ENCODE measurements around the gene SSBP3.
"Not testable (repeated sequence)": the region's sequence is repeated elsewhere in the genome, so short reads cannot be mapped to it uniquely, and the experiment has no call there.

- TF ChIP-seq ARNTL (CRISPR knock-in tag; IDR thresholded peaks at IDR 0.05; ENCODE audit: borderline replicate concordance, low read depth); PPARA (CRISPR knock-in tag; IDR thresholded peaks at IDR 0.05; ENCODE audit: borderline replicate concordance): not testable (repeated sequence)
These were observed 198.3 kb downstream of the SSBP3 start for GRCh38 chr1:54207896-54208295.

Measured in SK-N-SH treated with all-trans-retinoic acid at 6 μM for 48 hours (cell line).